Measurements from ENCODE around the gene WNK1. TPM values are rescaled to one million over a fixed set of nuclear protein-coding genes. Genes with fewer than 3 reads are reported as not detected.
A peak's percentile ranks its signal among the peaks of the same experiment; 100 is the strongest.

WNK1 gene
- total RNA-seq, 1 donor from 2014 or later = 57.7 TPM

- Histone ChIP-seq H3K4me3 (ENCODE audit: low read depth, low read length) (no peak overlapping the region), H3K27me3 (ENCODE audit: control insufficient read depth, insufficient read depth, low read length) (no peaks in the 10 kb centered on the region), H3K36me3 (ENCODE audit: control insufficient read depth, insufficient read depth, low read length) (peaks cover 22% of the 10 kb centered on the region)
- DNase-seq (ENCODE audit: low read depth) = no peak
- FAIRE-seq = no peak
- no peak for TF ChIP-seq CTCF (IDR thresholded peaks at IDR 0.05; ENCODE audit: insufficient read depth, low read length, severe bottlenecking)
Measured at GRCh38 chr12:910416-910815, 158.0 kb downstream of the WNK1 start.

DNA sequence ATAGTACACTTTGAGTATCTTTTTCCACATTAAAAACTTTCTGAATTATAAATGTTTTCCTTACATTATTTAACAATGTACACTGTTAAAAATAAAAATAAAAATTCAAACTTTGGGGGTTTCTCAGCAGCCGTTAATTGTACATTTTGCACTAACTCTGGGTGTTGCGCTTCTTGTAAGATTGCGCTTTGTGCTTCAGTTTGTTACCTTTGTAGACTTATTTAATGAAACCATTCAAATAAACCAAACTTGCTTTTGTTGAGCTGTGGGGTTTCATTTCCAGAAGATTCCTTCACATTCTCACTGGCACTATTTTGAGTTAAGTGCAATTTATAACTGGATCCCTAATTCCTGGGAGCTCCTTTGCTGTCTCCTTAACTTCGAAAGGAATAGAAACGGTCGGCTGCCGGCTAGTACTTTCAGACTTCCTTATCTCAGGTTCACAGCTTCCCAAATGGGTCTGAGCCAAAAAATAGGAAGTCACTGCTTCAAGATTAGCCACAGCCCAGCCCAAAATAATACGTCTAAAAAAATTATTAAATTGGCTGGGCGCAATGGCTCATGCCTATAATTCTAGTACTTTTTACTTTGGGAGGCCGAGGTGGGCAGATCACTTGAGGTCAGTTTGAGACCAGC, 158.9 kb downstream of the WNK1 start:
- Histone ChIP-seq H3K27me3 (ENCODE audit: control insufficient read depth, insufficient read depth, low read length) (no peaks in the 10 kb centered on the region), H3K4me3 (ENCODE audit: low read depth, low read length) (no peak overlapping the region), H3K36me3 (ENCODE audit: control insufficient read depth, insufficient read depth, low read length) (peaks cover 18% of the 10 kb centered on the region)
- DNase-seq (ENCODE audit: low read depth) (no peak), FAIRE-seq (no peak)
- TF ChIP-seq CTCF (IDR thresholded peaks at IDR 0.05; ENCODE audit: insufficient read depth, low read length, severe bottlenecking) = no peak

GRCh38 chr12:912466-913235, 160.3 kb downstream of the WNK1 start:
- Histone ChIP-seq H3K27me3 (ENCODE audit: control insufficient read depth, insufficient read depth, low read length) (no peaks in the 10 kb centered on the region), H3K36me3 (ENCODE audit: control insufficient read depth, insufficient read depth, low read length) (peaks cover 19% of the 10 kb centered on the region), H3K4me3 (ENCODE audit: low read depth, low read length) (no peak overlapping the region)
- TF ChIP-seq CTCF (IDR thresholded peaks at IDR 0.05; ENCODE audit: insufficient read depth, low read length, severe bottlenecking) = no peak
- DNase-seq (ENCODE audit: low read depth) = no peak
- FAIRE-seq = no peak

DNA sequence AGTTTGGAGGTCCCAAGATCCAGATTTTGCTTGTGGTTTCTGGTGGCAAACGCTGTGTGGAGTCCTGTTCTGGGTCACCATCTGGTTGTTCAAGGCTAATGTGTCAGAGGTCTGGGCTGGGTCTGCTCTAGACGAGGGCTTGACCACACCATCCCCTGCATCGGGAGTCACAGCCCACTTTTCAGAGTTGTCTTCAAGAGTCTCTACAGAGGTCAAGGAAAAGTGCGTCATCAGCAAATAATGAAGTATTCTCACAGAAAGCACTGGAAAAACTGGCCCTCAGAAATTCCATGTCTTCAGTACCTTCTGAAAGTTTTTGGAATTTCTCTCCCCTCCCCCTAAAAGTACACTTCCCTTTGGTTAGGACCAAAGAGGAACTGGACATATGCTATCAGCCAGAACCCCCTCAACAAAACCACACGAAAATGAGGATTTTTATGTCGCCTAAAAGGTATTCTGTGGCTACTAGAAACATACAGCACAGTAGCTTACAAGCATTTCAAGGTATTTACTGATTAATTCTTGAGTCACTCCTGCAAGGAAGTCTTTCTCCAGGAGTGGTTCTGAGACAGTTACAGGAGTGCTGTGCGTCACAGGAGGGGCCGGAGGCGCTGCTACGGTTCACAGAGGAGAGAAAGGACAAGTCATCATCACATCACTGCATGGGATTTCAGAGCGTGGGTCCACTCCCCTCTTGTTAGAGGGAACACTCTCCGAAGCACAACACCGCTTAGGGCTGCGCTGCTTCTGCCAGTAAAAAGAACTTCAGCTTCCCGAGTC, 161.7 kb downstream of the WNK1 start:
- DNase-seq (ENCODE audit: low read depth) = peak; percentile 96
- H3K36me3 ChIP-seq (ENCODE audit: control insufficient read depth, insufficient read depth, low read length) = peaks cover 19% of the 10 kb centered on the region
- H3K4me3 ChIP-seq (ENCODE audit: low read depth, low read length) = no peak overlapping the region
- TF ChIP-seq CTCF (IDR thresholded peaks at IDR 0.05; ENCODE audit: insufficient read depth, low read length, severe bottlenecking) = no peak
- no peaks in the 10 kb centered on the region for H3K27me3 ChIP-seq (ENCODE audit: control insufficient read depth, insufficient read depth, low read length)
- peak; percentile 92 for FAIRE-seq

DNA sequence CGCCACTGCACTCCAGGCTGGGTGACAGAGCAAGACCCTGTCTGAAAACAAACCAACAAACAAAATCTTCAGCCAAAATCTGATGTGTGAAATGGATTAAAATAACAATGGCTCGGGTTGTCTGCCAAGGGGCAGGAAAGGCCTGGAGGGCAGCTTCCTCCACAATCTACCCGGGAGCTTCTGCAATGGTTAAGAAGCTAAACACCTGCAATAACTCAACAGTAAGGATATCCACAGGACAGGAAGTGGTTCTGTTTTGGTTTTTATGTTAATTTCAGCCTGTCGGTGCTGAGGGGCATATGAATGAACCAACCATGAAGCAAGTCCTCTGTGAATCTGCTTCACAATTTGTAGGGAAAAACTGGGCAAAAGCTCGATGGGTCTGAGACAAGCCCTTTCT, 162.7 kb downstream of the WNK1 start:
- Histone ChIP-seq H3K4me3 (ENCODE audit: low read depth, low read length) (no peak overlapping the region), H3K36me3 (ENCODE audit: control insufficient read depth, insufficient read depth, low read length) (peaks cover 19% of the 10 kb centered on the region), H3K27me3 (ENCODE audit: control insufficient read depth, insufficient read depth, low read length) (no peaks in the 10 kb centered on the region)
- DNase-seq (ENCODE audit: low read depth) = no peak
- FAIRE-seq = no peak
- TF ChIP-seq CTCF (IDR thresholded peaks at IDR 0.05; ENCODE audit: insufficient read depth, low read length, severe bottlenecking) = no peak
